GM12891 (cell line): ENCODE results near the gene KCTD16.

Experiments used
- PAX5 ChIP-seq: IDR thresholded peaks from 2 replicates; pipeline ENCODE4 v1.6.1; 2011; ENCODE audit warnings: low read length, moderate library complexity, mild to moderate bottlenecking; ENCODE audit not compliant: insufficient read depth, severe bottlenecking
- POLR2A ChIP-seq: IDR thresholded peaks from 2 replicates; pipeline ENCODE4 v1.6.1; 2011; ENCODE audit warnings: low read depth, low read length, control low read depth
- POLR2AphosphoS5 ChIP-seq: IDR thresholded peaks from 2 replicates; pipeline ENCODE4 v1.6.1; 2011; ENCODE audit warnings: low read depth, low read length, control low read depth
- TAF1 ChIP-seq: IDR thresholded peaks from 2 replicates; pipeline ENCODE4 v1.6.1; 2011; ENCODE audit warnings: low read depth, low read length, control low read depth

DNA sequence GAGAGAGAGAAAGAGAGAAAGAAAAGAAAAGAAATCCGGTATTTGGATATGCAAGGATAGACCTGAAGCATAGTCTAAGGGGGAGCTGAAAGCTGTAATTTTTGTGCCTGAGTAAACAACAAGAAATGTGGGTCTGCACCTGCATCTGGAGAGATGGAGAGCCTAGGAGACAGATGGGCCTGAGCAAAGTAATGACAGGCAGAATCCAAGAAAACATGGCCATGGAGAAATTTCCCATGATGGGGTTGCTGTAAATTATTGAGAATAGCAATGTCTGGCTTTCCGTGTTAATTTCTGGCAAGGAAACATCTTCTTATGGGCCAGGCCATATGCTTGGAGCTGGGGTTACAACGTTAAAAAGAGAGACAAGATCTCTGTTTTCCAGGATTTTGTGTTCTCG lies 40.4 kb upstream of the KCTD16 start:
- no peak for TF ChIP-seq POLR2A
- no peak for TF ChIP-seq POLR2AphosphoS5
- TF ChIP-seq PAX5 = no peak
- TF ChIP-seq TAF1 = no peak
